ENCODE measurements around the gene UBE2E1.
A peak's percentile ranks its signal among the peaks of the same experiment; 100 is the strongest.
"Not testable (repeated sequence)": the region's sequence is repeated elsewhere in the genome, so short reads cannot be mapped to it uniquely, and the experiment has no call there.

Gene UBE2E1

DNA sequence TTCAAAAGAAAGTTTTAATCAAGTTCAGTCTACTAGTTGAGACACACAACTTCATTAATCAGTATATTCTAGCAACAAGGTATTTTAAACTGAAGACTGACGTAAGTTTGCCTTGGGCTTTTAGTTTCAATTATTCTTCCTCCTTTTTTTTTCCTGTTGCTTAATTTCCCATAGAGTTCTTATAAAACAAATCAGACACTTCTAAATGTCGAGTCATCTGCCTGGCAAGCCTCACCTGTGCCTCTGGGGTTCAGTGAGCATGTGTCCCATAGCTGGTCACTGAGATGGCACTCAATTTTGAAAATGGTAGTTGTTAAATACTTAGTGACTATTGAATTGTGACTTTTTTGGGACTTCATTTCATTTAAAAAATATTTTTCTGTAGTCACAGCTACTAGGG is 83.6 kb downstream of the UBE2E1 start:
- H3K4me3 Mint-ChIP-seq, result no peak overlapping the region
- no peak overlapping the region for H3K27ac Mint-ChIP-seq
- peaks cover 24% of the 10 kb centered on the region for H3K36me3 Mint-ChIP-seq
- DNase-seq (ENCODE audit: low spot score in 2 of 2) (no peak), ATAC-seq (no peak)
- no peaks in the 10 kb centered on the region for H3K9me3 Mint-ChIP-seq
- peaks cover 2% of the 10 kb centered on the region for H3K4me1 Mint-ChIP-seq

DNA sequence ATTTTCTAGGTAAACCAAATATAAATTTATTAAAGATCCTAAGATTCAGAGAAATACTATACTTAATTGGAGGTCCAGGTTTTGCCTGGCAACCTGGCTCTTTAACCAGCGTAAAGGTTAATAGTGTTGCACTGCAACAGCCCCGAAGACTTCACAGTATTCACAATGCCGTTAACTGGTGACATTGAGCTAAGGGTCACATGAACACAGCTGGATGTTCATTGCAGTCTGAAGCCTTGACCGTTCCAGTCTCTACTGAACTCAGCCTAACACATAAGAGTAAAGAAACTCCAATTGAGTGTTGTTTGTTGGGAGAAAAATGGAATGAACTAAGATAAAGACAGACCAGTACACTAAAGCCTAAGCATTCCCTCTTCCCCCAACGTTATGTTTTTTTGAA is 84.2 kb downstream of the UBE2E1 start:
- peaks cover 24% of the 10 kb centered on the region for H3K36me3 Mint-ChIP-seq
- DNase-seq (ENCODE audit: low spot score in 2 of 2) (no peak), ATAC-seq (no peak)
- H3K4me1 Mint-ChIP-seq, result peaks cover 7% of the 10 kb centered on the region
- H3K27ac Mint-ChIP-seq, result no peak overlapping the region
- no peaks in the 10 kb centered on the region for H3K9me3 Mint-ChIP-seq
- H3K4me3 Mint-ChIP-seq, result no peak overlapping the region

GRCh38 chr3:23894254-23895061 is 88.7 kb downstream of the UBE2E1 start:
- Mint-ChIP-seq H3K9me3 (no peaks in the 10 kb centered on the region), H3K4me3 (no peak overlapping the region), H3K27ac (peak overlapping the region; percentile 16), H3K4me1 (peaks cover 7% of the 10 kb centered on the region), H3K36me3 (peaks cover 42% of the 10 kb centered on the region)
- DNase-seq (ENCODE audit: low spot score in 2 of 2) (no peak), ATAC-seq (no peak)

GRCh38 chr3:23895181-23895580 is 89.4 kb downstream of the UBE2E1 start:
- no peak for ATAC-seq
- Mint-ChIP-seq H3K27ac (peak overlapping the region; percentile 16), H3K9me3 (no peaks in the 10 kb centered on the region), H3K4me3 (no peak overlapping the region), H3K36me3 (peaks cover 47% of the 10 kb centered on the region), H3K4me1 (peaks cover 7% of the 10 kb centered on the region)
- no peak for DNase-seq (ENCODE audit: low spot score in 2 of 2)

DNA sequence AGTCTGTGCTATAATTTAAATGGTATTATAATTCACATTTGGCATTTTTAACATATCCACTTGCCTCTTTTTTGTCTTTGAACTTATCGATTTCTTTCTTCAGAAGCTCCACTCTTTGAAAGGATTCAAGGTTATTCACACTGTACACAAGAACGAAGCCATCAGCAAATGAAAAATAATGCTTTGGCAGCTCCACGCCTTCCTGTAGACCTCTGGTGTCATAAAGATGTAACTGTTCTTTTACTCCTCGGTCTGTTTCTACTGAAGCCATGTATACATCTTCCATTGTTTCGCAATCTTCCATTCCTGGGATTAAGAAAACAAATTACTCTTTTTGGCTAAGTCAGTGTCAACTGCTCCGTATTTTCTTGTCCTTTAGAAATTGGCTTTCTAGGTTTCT is 95.0 kb downstream of the UBE2E1 start:
- peaks cover 48% of the 10 kb centered on the region for H3K36me3 Mint-ChIP-seq
- no peak overlapping the region for H3K27ac Mint-ChIP-seq
- no peaks in the 10 kb centered on the region for H3K4me1 Mint-ChIP-seq
- DNase-seq (ENCODE audit: low spot score in 2 of 2) (no peak), ATAC-seq (no peak)
- H3K9me3 Mint-ChIP-seq, result no peaks in the 10 kb centered on the region
- H3K4me3 Mint-ChIP-seq, result no peak overlapping the region

GRCh38 chr3:23904545-23904944 is 98.8 kb downstream of the UBE2E1 start:
- peaks cover 36% of the 10 kb centered on the region for H3K36me3 Mint-ChIP-seq
- no peak for ATAC-seq

GRCh38 chr3:23909341-23909740 is 103.6 kb downstream of the UBE2E1 start:
- no peaks in the 10 kb centered on the region for H3K4me1 Mint-ChIP-seq
- H3K27ac Mint-ChIP-seq, result no peak overlapping the region
- H3K9me3 Mint-ChIP-seq, result no peaks in the 10 kb centered on the region
- ATAC-seq (no peak), DNase-seq (ENCODE audit: low spot score in 2 of 2) (no peak)
- peaks cover 25% of the 10 kb centered on the region for H3K36me3 Mint-ChIP-seq
- no peak overlapping the region for H3K4me3 Mint-ChIP-seq

More at GRCh38 chr3:23904545-23904944, 98.8 kb downstream of the UBE2E1 start:
- Mint-ChIP-seq H3K27ac (no peak overlapping the region), H3K9me3 (no peaks in the 10 kb centered on the region), H3K4me3 (no peak overlapping the region), H3K4me1 (no peaks in the 10 kb centered on the region)
- DNase-seq (ENCODE audit: low spot score in 2 of 2), result no peak

DNA sequence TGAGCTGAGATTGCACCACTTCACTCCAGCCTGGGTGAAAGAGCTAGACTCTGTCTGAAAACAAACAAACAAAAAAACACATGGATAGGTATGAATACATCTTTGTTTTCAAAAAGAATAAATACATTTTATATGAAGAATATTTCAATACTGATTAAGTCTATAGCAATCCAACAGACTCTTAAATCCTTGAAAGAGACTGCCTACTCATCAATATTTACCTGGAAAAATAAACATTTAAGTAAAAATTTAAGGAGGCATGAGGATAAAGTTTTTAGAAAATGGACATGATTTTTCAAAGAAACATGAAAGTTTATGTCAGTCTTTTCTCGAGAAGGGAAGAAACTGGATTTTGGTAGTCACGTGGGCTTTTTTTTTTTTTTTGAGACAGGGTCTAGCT is 105.6 kb downstream of the UBE2E1 start:
- Mint-ChIP-seq H3K36me3 (peaks cover 26% of the 10 kb centered on the region), H3K4me1 (peaks cover 16% of the 10 kb centered on the region), H3K4me3 (no peak overlapping the region), H3K9me3 (no peaks in the 10 kb centered on the region), H3K27ac (no peak overlapping the region)
- DNase-seq (ENCODE audit: low spot score in 2 of 2) (no peak), ATAC-seq (no peak)

GRCh38 chr3:23912335-23912734 is 106.6 kb downstream of the UBE2E1 start:
- peaks cover 16% of the 10 kb centered on the region for H3K4me1 Mint-ChIP-seq
- not testable (repeated sequence) for DNase-seq (ENCODE audit: low spot score in 2 of 2); H3K4me3 Mint-ChIP-seq

DNA sequence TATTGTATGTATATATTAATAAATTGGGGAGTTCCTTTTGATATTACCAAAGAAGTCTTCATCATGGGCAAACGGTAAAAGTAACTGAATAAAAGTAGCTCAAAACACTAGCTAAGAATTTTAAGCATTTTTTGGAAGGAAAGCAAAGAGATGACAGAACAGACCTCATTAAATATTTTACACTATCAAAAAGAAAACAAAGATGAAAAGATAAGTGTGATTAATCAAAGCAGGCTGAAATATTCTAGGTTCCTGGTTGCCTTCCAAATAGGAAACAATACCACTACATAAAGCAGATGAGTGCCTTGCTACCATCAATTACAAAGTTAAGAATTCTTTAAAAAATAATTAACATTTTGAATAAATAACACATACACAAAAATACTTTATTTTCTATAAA is 107.4 kb downstream of the UBE2E1 start:
- peaks cover 44% of the 10 kb centered on the region for H3K36me3 Mint-ChIP-seq
- no peak for DNase-seq (ENCODE audit: low spot score in 2 of 2)
- H3K4me3 Mint-ChIP-seq, result no peak overlapping the region
- ATAC-seq, result no peak
- no peak overlapping the region for H3K27ac Mint-ChIP-seq
- peaks cover 21% of the 10 kb centered on the region for H3K4me1 Mint-ChIP-seq
- H3K9me3 Mint-ChIP-seq, result no peaks in the 10 kb centered on the region

More at GRCh38 chr3:23912335-23912734, 106.6 kb downstream of the UBE2E1 start:
- not testable (repeated sequence) for H3K27ac Mint-ChIP-seq, ATAC-seq, H3K9me3 Mint-ChIP-seq
- peaks cover 35% of the 10 kb centered on the region for H3K36me3 Mint-ChIP-seq

DNA sequence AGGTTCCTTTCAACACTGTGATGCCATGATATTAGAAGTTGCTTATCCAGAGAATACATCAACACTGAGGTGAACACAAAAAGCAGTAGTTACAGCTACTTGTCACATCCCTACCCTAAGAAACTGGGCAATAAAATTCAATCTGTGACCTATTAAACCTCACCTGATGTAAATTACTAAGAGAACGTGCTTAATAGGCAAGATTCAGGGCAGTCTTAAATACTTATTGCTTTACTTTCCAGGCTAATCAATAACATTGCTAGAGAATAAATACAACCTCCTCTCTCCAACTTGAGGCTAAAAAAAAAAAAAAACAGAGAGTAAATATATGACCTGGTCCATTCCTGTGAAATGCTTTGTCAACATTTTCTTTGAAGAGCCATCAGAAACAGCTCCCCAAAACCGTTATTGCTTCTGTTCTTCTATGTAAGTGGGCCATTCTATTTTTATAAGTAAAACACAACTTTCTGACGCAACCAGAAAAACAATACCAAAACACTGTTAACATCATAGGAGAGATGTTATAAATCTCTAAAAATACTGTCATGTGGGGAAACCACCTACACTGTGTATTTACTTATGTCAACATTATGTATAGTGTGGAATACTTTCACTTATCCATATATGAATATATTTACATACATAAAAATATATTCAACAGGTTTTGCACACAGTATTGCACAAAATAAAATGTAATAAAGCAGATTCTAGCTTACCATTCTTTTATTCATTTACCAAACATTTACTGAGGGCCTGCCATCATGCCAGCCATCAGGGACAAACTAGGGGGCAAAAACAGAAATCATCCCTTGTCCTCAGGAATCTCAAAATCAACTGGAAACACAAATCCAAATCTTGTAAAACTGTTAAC is 108.4 kb downstream of the UBE2E1 start:
- Mint-ChIP-seq H3K9me3 (no peaks in the 10 kb centered on the region), H3K4me3 (no peak overlapping the region), H3K36me3 (peaks cover 46% of the 10 kb centered on the region), H3K4me1 (peaks cover 30% of the 10 kb centered on the region), H3K27ac (no peak overlapping the region)
- no peak for DNase-seq (ENCODE audit: low spot score in 2 of 2)
- no peak for ATAC-seq

DNA sequence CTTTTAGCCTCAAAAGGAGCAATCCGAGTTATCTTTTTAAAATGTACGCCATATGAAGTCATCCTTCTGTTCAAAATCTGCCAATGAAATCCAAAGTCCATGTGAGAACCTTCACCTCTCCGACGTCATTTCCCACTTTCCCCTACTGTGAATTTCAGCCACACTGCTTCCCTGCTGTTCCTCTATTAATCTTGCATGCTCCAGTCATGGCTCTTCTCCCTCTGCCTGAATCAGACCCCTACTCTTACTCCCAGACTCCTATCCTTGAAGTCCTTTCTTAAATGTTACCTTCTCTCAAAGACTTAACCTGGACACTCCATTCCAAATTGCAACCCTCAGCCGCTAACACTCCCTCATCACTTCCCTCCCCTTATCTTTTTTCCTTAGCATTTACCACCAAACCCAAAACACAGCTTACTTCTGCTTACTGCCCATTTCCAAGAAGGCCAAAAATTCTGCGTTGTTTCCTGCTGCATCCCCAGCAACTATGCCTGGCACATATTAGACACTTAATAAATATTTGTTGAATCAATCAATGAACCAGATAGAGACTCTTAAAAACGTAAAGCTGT is 109.9 kb downstream of the UBE2E1 start:
- no peak for DNase-seq (ENCODE audit: low spot score in 2 of 2)
- Mint-ChIP-seq H3K4me3 (peak overlapping the region; percentile 95), H3K9me3 (no peaks in the 10 kb centered on the region), H3K4me1 (peaks cover 42% of the 10 kb centered on the region), H3K27ac (peak overlapping the region; percentile 4), H3K36me3 (peaks cover 47% of the 10 kb centered on the region)
- no peak for ATAC-seq

- Mint-ChIP-seq H3K27ac (peak overlapping the region; percentile 99), H3K9me3 (no peaks in the 10 kb centered on the region), H3K36me3 (peaks cover 50% of the 10 kb centered on the region), H3K4me1 (peaks cover 42% of the 10 kb centered on the region), H3K4me3 (peak overlapping the region; percentile 95)
- no peak for DNase-seq (ENCODE audit: low spot score in 2 of 2)
- ATAC-seq, result peak; percentile 61
Measured at GRCh38 chr3:23916152-23916885, 110.6 kb downstream of the UBE2E1 start.

GRCh38 chr3:23916886-23917678 is 111.3 kb downstream of the UBE2E1 start, which contains the start of the genes NKIRAS1 and RPL15:
Gene NKIRAS1 (minus strand): TSS chr3:23916990. CDS start chr3:23910904, 6,086 bp downstream.
Gene RPL15 (plus strand): TSS chr3:23917132. CDS start chr3:23917860, 728 bp downstream.
- peak; percentile 96 for ATAC-seq
- peak within 1 kb of the TSS; percentile 95 for H3K4me3 Mint-ChIP-seq
- no peaks in the 10 kb centered on the region for H3K9me3 Mint-ChIP-seq
- H3K4me1 Mint-ChIP-seq, result peaks cover 42% of the 10 kb centered on the region
- peak within 1 kb of the TSS; percentile 99 for H3K27ac Mint-ChIP-seq
- peaks cover 58% of the 10 kb centered on the region for H3K36me3 Mint-ChIP-seq
- DNase-seq (ENCODE audit: low spot score in 2 of 2), result peak; percentile 87 to 97
